ENCODE measurements around the gene KLK4.

DNA sequence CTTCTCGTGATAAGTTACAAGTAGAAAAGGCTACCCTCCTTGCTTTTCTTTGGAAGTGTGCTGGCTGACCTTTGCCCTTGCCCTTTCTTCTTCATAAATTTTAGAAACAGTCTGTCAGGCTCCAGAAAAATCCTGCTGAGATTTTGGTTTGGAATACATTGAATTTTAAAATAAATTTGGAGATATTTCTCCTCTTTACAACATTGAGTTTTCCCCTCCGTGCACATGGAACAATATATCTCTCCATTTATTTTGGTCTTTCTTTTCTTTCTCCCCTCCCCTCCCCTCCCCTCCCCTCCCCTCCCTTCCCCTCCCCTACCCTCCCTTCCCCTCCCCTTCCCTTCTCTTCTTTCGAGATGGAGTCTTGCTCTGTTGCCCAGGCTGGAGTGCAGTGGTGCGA is 8.6 kb downstream of the KLK4 start:
- TF ChIP-seq, protein P1, sequence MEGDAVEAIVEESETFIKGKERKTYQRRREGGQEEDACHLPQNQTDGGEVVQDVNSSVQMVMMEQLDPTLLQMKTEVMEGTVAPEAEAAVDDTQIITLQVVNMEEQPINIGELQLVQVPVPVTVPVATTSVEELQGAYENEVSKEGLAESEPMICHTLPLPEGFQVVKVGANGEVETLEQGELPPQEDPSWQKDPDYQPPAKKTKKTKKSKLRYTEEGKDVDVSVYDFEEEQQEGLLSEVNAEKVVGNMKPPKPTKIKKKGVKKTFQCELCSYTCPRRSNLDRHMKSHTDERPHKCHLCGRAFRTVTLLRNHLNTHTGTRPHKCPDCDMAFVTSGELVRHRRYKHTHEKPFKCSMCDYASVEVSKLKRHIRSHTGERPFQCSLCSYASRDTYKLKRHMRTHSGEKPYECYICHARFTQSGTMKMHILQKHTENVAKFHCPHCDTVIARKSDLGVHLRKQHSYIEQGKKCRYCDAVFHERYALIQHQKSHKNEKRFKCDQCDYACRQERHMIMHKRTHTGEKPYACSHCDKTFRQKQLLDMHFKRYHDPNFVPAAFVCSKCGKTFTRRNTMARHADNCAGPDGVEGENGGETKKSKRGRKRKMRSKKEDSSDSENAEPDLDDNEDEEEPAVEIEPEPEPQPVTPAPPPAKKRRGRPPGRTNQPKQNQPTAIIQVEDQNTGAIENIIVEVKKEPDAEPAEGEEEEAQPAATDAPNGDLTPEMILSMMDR (IDR thresholded peaks at IDR 0.05), result no peak
- TF ChIP-seq EZH2phosphoT487 (IDR thresholded peaks at IDR 0.05; ENCODE audit: borderline replicate concordance, low read depth), result no peak
- no peak for TF ChIP-seq EP300 (IDR thresholded peaks at IDR 0.05; ENCODE audit: borderline replicate concordance in 1 of 2, low read depth in 1 of 2, low read length in 1 of 2)
- TF ChIP-seq, protein P2, sequence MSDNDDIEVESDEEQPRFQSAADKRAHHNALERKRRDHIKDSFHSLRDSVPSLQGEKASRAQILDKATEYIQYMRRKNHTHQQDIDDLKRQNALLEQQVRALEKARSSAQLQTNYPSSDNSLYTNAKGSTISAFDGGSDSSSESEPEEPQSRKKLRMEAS (IDR thresholded peaks at IDR 0.05; ENCODE audit: low read depth), result no peak
- no peak for TF ChIP-seq RAD21 (IDR thresholded peaks at IDR 0.05; ENCODE audit: low read length)
- no peak for TF ChIP-seq POLR2AphosphoS5 (IDR thresholded peaks at IDR 0.05; ENCODE audit: low read depth, low read length)
- no peak for TF ChIP-seq CHD2 (IDR thresholded peaks at IDR 0.05; ENCODE audit: low read length, partially characterized antibody)
- TF ChIP-seq PBX3 (IDR thresholded peaks at IDR 0.05), result no peak

Data from SK-N-SH (cell line).